Right cardiac atrium (tissue), 5 donors: ENCODE data around the gene CD38. TPM values are rescaled to one million over a fixed set of nuclear protein-coding genes. Genes with fewer than 3 reads are reported as not detected.
"Not testable (repeated sequence)": the region's sequence is repeated elsewhere in the genome, so short reads cannot be mapped to it uniquely, and the experiment has no call there.

Experiments
- ATAC-seq, 2 donors: fragments of 200-7000 bp; cut with Tn5 transposase; one replicate each; pipeline versions ENCODE4 v1.8.0 to v1.9.1; 2020; ENCODE audit warnings: moderate library complexity in 2 of 2, mild to moderate bottlenecking in 1 of 2
- DNase-seq, 3 donors: peaks; one replicate each; pipeline ENCODE4 v3.0.0-alpha.2; 2020
- H3K27ac ChIP-seq: one replicate; pipeline ENCODE4 v1.5.1; 2013; ENCODE audit warnings: mild to moderate bottlenecking, low read length, control low read depth, moderate library complexity
- H3K27me3 ChIP-seq: one replicate; pipeline ENCODE4 v1.6.1; 2013; ENCODE audit not compliant: control insufficient read depth, insufficient read depth
- H3K4me1 ChIP-seq: one replicate; pipeline ENCODE4 v1.6.1; 2013; ENCODE audit warnings: low read length; ENCODE audit not compliant: control insufficient read depth, insufficient read depth
- H3K4me3 ChIP-seq: one replicate; pipeline ENCODE4 v1.5.1; 2013; ENCODE audit warnings: low read length, control low read depth
- H3K9me3 ChIP-seq: one replicate; pipeline ENCODE4 v1.6.1; 2013; ENCODE audit warnings: low read length; ENCODE audit not compliant: control insufficient read depth
- WGBS: extraction: QIAGEN DNeasy Blood & Tissue Kit; methylation state at CpG from one replicate; pipeline ENCODE4 v1.1.7; 2013; 5-methylcytosine and 5-hydroxymethylcytosine counted together
- intact Hi-C, 4 donors: fragments of 100-400 bp; cut with DNase I; formaldehyde crosslinking; loops; one replicate each; pipeline versions ENCODE4 v1.11.0 to v1.14.0; 2022 to 2023
- polyA plus RNA-seq: library from polyadenylated mRNA; stranded (reverse); fragments of 200-250 nt; gene quantifications from one replicate; pipeline ENCODE4 v1.2.3, GENCODE V29; 2013
- total RNA-seq, 4 donors: library from RNA; stranded (reverse); fragmentation: NEBNext Ultra II Directional; extraction: Animal tissue kit (Norgen Biotek cat#: 25700); gene quantifications; one replicate each; pipeline ENCODE4 v1.2.1, GENCODE V29; 2021
- donor health status: healthy with polysubstance abuse.
- donor health status: DM: no; HTN: yes; CAD: no.
- donor health status: DM: no; HTN: no; CAD: no.
- donor health status: DM: no; HTN: yes; CAD: no; lungs with severe emphysema.
- donor health status: DM: yes; HTN: yes; CAD: no.

The CD38 gene
- total and polyA plus RNA-seq, 5 donors, result 3.2 to 10.3 (median 3.7) TPM

DNA sequence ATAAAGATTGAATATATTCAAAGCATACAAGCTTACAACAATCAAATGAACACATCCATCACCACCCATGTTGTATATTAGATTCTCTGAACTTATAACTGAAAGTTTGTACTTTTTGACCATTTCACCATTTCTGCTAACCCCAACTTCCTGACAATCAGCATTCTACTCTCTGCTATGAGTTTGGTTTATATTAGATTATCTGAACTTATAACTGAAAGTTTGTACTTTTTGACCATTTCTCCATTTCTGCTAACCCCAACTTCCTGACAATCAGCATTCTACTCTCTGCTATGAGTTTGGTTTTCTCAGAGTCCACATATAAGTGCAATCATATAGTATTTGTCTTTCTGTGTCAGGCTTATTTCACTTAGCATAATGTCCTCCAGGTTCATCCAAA is 15.7 kb upstream of the CD38 start:
- H3K27me3 ChIP-seq, H3K4me1 ChIP-seq, ATAC-seq, H3K27ac ChIP-seq, H3K4me3 ChIP-seq, H3K9me3 ChIP-seq, DNase-seq, intact Hi-C loops: not testable (repeated sequence)

DNA sequence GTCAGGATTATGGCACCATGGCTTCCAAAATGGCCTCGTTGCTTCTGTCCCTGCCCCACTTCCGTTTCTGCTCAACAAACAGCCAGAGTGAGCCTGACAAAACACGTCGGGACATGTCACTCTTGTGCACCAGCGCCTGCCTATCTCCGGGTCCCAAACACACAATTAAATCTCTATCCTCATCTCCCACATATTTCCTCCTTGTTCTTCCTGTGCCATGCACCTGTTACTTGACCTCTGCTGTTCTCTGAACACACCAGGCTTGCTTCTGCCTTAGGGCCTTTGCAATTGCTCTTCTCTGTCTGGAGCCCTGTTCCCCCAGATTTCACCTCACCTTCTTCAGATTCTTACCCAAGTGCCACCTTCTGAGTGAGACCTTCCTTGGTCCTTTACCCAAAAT is 12.7 kb upstream of the CD38 start:
- DNase-seq (no peak), ATAC-seq (no peak)
- Histone ChIP-seq H3K4me1 (no peaks in the 10 kb centered on the region), H3K27me3 (no peaks in the 10 kb centered on the region), H3K4me3 (no peak overlapping the region), H3K9me3 (no peaks in the 10 kb centered on the region), H3K27ac (no peak overlapping the region)
- WGBS, result 52% methylated on average over 6 of the region's 6 CpGs
- intact Hi-C loops, result no loop called here

DNA sequence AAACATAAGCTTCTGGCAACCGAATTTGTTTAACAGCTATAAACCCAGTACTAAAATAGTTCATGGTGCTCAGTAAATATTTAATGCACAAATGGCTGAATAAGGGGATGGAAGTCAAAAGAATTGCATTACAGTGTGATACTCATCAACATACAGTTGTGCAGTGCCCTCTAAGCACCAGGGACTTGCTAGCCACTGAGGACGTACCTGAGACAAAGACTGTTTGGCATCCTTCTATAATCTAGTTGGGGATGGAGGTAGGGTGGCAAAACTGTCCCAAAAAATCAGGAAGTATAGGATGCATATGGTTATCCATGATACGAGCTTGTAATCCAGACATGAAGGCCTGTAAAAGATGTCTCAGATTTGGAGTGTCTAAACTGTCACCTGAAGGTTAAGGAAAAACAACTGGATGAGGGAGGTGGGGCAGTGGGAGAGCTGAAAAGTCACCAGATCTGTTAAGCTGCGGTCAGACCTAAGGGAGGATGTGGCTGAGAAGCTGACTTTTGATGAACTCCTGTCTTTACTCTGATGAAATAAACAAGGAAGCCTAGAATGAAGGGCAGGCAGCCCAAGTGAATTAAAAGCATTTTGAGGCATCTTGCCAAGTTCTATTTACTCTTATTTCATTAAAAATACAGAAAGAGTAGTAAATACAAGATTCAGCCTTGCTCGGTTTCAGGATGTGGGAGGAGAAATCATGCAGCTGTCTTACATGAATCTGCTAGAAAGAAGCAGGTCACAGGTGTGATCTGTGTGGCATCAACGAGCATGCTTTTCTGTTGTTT is 12.0 kb upstream of the CD38 start:
- H3K27ac ChIP-seq, result no peak overlapping the region
- H3K9me3 ChIP-seq, result no peaks in the 10 kb centered on the region
- H3K4me1 ChIP-seq, result no peaks in the 10 kb centered on the region
- no peak overlapping the region for H3K4me3 ChIP-seq
- H3K27me3 ChIP-seq, result no peaks in the 10 kb centered on the region
- WGBS, result 43% methylated on average over 6 of the region's 6 CpGs
- intact Hi-C loops, result no loop called here
- DNase-seq (no peak), ATAC-seq (no peak)

DNA sequence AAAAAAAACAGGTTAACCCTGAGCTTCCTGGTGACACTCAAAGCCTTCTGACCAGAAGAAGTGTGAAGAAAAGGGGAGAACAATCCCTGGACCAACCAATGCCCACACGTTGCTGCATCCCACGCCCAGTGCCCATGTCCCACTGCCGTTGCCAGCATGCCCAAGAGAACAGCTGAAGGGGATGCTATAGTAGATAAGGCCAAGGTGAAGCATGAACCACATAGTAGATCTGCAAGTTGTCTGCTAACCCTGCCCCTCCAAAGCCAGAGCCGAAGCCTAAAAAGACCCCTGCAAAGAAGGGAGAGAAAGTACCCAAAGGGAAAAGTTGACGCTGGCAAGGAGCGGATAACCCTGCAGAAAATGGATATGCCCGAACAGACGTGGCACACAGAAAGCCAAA is 11.3 kb upstream of the CD38 start:
- ATAC-seq (no peak), DNase-seq (no peak)
- no peak overlapping the region for H3K4me3 ChIP-seq
- no peaks in the 10 kb centered on the region for H3K9me3 ChIP-seq
- H3K27ac ChIP-seq, result no peak overlapping the region
- intact Hi-C loops, result no loop called here
- 84% methylated on average over 8 of the region's 8 CpGs for WGBS
- no peaks in the 10 kb centered on the region for H3K4me1 ChIP-seq
- no peaks in the 10 kb centered on the region for H3K27me3 ChIP-seq

DNA sequence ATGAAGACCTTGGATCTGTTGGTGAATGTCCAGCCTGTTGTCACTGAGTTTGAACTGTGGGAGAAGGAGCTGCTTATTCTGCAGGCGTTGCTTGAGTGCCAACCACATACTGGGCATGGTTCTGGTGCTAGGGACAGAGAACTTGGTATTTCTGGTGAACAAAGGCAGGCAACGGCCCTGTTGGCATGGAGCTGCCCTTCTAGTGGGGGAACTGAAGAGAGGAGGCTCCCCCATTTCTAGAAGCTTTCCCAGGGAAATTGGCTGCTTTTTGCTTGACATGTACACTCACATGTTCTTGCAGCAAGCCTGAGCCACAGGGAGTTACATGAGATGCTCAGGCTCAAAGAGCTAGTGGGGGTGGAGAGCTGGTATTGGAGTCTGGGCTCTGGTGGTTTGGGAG is 8.9 kb upstream of the CD38 start:
- Histone ChIP-seq H3K9me3 (no peaks in the 10 kb centered on the region), H3K27ac (no peak overlapping the region), H3K4me3 (no peak overlapping the region), H3K4me1 (no peaks in the 10 kb centered on the region), H3K27me3 (no peaks in the 10 kb centered on the region)
- intact Hi-C loops, result no loop called here
- DNase-seq, result no peak
- 57% methylated on average over 2 of the region's 2 CpGs for WGBS
- no peak for ATAC-seq

DNA sequence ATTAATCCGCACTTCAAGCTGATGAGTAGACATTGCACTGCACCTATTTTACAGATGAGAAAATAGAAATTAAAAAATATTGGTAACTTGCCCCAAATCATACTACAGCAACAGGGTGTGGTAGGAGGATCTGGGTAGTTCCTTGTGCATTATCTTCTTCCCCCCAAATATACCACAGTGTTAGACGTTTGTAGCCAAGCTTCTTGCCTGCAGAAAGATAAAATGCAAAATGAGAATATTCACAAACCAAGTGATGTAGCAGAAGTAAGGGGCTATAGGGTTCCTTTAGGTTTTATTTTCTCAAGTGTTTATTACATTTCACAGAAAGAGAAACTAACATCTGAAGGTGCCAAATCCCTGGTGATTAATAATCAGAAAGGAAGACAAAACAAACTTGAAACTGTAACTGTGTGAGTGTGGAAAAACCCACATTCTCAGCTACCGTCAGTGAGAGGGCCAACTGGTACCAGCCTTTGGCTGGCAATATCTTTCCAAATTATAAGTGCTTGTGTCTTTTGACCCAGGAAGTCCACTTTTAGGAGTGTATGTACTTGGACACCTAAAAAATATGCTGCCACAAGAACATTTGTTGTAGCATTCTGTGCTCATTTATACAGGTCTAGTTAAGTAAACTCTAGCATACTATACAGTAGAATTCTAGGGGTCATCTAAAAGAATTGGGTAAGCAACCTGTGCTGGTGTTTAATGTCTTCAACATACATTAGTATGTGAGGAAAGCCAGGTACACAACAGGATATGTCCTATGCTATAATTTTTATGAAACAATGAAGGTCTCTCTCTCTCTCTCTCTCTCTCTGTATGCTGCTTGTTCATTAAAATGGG is 6.7 kb upstream of the CD38 start:
- WGBS, result 61% methylated on average over 3 of the region's 3 CpGs
- Histone ChIP-seq H3K4me3 (no peak overlapping the region), H3K27ac (no peak overlapping the region), H3K27me3 (no peaks in the 10 kb centered on the region), H3K4me1 (no peaks in the 10 kb centered on the region), H3K9me3 (no peaks in the 10 kb centered on the region)
- no peak for DNase-seq
- no peak for ATAC-seq
- intact Hi-C loops, result no loop called here

DNA sequence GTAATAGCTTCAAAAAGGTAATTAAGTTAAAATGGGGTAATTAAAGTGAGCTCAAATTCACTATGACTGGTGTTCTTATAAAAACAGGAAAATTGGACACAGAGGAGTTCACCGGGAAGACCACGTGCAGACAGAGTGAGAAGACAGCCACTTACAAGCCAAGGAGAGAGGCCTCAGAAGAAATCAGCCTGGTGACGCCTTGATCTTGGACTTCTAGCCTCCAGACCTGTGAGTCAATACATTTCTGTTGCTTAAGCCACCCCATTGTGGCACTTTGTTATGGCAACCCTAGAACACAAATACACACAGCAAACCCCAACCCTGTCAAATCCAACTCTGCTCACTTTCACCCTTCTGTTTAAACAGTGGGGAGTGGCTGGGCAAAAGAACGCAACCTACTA is 4.1 kb upstream of the CD38 start:
- no peak for DNase-seq
- Histone ChIP-seq H3K9me3 (no peaks in the 10 kb centered on the region), H3K27ac (no peak overlapping the region), H3K4me3 (no peak overlapping the region), H3K27me3 (no peaks in the 10 kb centered on the region), H3K4me1 (no peaks in the 10 kb centered on the region)
- no peak for ATAC-seq
- WGBS, result 85% methylated on average over 4 of the region's 4 CpGs
- intact Hi-C loops, result no loop called here

DNA sequence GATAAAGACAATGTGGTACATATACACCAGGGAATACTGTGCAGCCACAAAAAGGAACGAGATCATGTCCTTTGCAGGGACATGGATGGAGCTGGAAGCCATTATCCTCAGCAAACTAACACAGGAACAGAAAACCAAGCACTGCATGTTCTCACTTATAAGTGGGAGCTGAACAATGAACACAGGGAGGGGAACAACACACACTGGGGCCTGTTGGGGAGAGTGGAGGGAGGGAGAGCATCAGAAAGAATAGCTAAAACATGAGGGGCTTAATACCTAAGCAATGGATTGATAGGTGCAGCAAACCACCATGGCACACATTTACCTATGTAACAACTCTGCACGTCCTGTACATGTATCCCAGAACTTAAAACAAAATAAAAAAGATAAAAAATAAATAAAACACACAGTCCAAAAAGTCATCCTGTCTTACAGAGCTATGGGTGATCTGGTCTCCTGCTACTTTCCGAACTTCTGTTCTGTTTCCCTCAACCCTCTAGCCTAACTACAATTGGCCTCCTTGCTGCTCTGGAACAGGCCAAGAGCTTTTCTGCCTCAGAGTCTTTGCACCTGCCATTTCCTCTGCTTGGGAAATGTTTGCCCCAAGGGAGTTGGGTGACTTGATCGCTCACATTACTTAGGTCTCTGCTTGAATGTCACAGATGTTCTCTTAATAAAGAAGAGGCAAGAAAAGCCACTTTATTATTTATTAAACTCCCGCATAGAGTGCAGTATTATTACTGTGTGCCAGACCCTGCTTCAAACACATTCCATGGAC is 1.1 kb upstream of the CD38 start:
- no peak for ATAC-seq
- no peak for DNase-seq
- H3K9me3 ChIP-seq, result no peaks in the 10 kb centered on the region
- intact Hi-C loops, result no loop called here
- H3K4me1 ChIP-seq, result no peaks in the 10 kb centered on the region
- H3K27ac ChIP-seq, result no peak overlapping the region
- H3K4me3 ChIP-seq, result no peak overlapping the region
- H3K27me3 ChIP-seq, result no peaks in the 10 kb centered on the region
- WGBS, result 81% methylated on average over 5 of the region's 5 CpGs

DNA sequence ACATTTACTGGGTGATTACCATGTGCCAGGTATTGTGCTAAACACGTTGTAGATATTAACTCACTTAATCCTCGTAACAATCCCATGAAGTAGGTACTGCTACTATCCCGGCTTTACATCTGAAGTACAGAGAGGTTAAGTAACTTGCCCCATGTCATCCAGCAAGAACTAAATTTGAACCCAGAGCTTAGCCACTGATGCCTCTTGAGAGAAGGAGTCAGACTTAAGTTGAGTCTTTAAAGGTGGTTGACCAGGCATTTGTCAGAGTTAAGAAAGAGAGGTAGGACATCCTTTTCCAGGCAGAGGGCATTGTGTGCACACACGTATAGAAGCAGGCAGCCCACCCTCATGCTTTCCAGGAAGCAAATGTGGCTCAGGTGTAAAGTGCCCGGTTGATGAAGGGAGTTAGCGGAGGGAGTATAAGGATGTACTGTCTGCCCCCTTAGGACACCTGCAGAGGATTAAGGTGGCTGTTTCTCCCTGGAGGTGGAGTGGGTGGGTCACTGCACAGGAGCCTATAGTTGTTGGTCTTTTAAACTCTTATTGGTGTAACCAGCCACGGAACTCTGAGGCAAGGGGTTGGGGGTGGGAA is 335 bp upstream of the CD38 start:
- 74% methylated on average over 7 of the region's 7 CpGs for WGBS
- intact Hi-C loops, result no loop called here
- Histone ChIP-seq H3K9me3 (no peaks in the 10 kb centered on the region), H3K27ac (no peak overlapping the region), H3K4me3 (no peak overlapping the region), H3K27me3 (no peaks in the 10 kb centered on the region), H3K4me1 (no peaks in the 10 kb centered on the region)
- DNase-seq, result no peak
- peak in 1 of 2 donors; percentile 7 for ATAC-seq

DNA sequence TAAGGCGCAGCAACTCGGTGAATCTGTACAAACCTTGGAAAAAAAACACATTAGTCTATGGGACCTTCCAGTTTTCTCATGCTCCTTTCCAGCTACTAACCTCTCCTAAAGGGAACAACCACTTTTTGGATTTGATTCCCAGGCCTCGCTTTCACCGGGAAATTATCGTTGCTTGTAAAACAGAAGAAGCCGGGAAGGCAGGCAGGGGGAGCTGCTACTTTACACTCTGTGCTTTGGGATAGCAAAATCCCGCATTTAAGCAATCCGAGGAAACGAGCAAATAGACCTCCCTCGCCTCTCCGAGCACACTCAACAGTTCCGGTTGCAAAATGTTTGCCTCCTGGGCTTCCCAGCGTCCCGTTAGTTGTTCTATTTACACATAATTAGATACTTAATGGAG is 1.2 kb downstream of the CD38 start:
- H3K27me3 ChIP-seq, result no peaks in the 10 kb centered on the region
- H3K9me3 ChIP-seq, result no peaks in the 10 kb centered on the region
- ATAC-seq (peak; percentile 84 to 88), DNase-seq (peak; percentile 65 to 87 (median 68))
- intact Hi-C loops, result no loop called here
- 1% methylated on average over 14 of the region's 14 CpGs for WGBS
- no peaks in the 10 kb centered on the region for H3K4me1 ChIP-seq
- H3K27ac ChIP-seq, result peak overlapping the region; percentile 33
- H3K4me3 ChIP-seq, result peak overlapping the region; percentile 65

DNA sequence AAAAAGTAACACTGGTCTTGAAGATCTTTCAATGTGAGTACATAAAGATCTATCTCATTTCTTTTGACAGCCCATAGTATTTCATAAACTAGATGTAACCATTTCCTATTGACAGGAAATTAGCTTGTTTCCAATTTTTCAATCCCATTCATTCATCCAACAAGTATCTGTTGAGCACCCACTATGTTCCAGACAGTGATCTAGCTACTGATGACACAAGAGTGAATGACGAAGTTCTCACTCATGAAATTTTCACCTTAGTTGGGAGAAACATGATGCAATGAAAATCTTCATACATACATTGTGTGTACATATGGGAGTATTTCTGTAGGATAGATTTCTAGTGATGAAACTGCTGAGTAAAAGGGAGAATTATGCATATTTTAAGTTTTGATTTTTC is 1.7 kb downstream of the CD38 start:
- DNase-seq (no peak), ATAC-seq (no peak)
- no peaks in the 10 kb centered on the region for H3K27me3 ChIP-seq
- WGBS, result 73% methylated on average over 1 of the region's 1 CpG
- H3K4me1 ChIP-seq, result no peaks in the 10 kb centered on the region
- peak overlapping the region; percentile 65 for H3K4me3 ChIP-seq
- no peaks in the 10 kb centered on the region for H3K9me3 ChIP-seq
- intact Hi-C loops, result no loop called here
- no peak overlapping the region for H3K27ac ChIP-seq
